ENCODE measurements around the gene RASGRP1.

RASGRP1 gene

DNA sequence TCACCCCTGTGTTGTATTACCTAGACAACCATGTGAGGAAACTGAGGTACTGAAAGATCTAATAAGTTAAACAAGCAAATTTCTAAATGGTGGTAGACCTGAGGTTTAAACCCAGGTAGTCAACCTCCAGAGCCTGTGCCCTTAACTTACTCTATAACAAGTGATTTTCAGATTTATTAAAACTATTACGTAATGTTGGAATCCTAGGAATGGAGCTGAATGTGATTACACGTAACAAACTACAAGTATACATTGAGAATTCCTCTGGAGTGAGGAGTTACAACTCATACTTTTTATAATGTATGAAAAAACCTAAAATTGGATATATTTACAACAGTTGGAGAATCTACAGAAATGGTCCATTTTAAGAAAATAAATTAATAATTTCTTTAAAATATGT is 92.6 kb downstream of the RASGRP1 start:
- H3K4me3 ChIP-seq, result no peak overlapping the region
- no peak overlapping the region for H3K27ac ChIP-seq
- no peaks in the 10 kb centered on the region for H3K27me3 ChIP-seq
- H3K4me1 ChIP-seq, result no peaks in the 10 kb centered on the region
- DNase-seq, result no peak
- no peaks in the 10 kb centered on the region for H3K9me3 ChIP-seq
- H3K36me3 ChIP-seq, result peaks cover 16 to 53% (median 28%) of the 10 kb centered on the region in 3 donors
- intact Hi-C loops (cut with DNase I; ENCODE audit: low total_unique reads), result loop anchor here (5.0 kb wide), 1 partner anchor 215 kb away; no protein-coding TSS in a partner anchor
- TF ChIP-seq CTCF (IDR thresholded peaks at IDR 0.05), result no peak

- no peak for DNase-seq
- Histone ChIP-seq H3K36me3 (peaks cover 11 to 44% (median 24%) of the 10 kb centered on the region in 3 donors), H3K4me3 (no peak overlapping the region), H3K9me3 (no peaks in the 10 kb centered on the region), H3K27me3 (no peaks in the 10 kb centered on the region), H3K4me1 (no peaks in the 10 kb centered on the region), H3K27ac (no peak overlapping the region)
- intact Hi-C loops (cut with DNase I; ENCODE audit: low total_unique reads), result loop anchor here (5.0 kb wide), 1 partner anchor 216 kb away; no protein-coding TSS in a partner anchor
- TF ChIP-seq CTCF (IDR thresholded peaks at IDR 0.05), result no peak
Measured at GRCh38 chr15:38470816-38471215, 93.8 kb downstream of the RASGRP1 start.

DNA sequence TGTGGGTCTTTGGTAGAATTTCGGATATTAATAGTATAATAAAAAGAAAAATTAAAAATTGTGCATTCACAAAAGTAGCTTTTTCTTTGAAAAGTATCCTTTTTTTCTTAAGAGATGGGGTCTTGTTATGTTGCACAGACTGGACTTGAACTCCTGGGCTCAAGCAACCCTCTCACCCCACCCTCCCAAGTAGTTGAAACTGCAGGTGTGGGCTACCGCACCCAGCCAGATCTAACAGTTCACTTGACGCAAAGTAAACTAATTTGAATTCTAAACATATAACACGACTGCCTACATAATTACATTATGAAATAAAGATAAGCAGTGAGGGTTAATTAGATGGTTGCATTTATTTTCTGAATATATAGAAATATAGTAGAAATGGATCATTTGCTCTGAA is 99.9 kb downstream of the RASGRP1 start:
- Histone ChIP-seq H3K9me3 (no peaks in the 10 kb centered on the region), H3K36me3 (peaks cover 0 to 9% (median 4%) of the 10 kb centered on the region in 3 donors), H3K4me1 (no peaks in the 10 kb centered on the region), H3K27me3 (no peaks in the 10 kb centered on the region), H3K4me3 (no peak overlapping the region), H3K27ac (no peak overlapping the region)
- no peak for DNase-seq
- TF ChIP-seq CTCF (IDR thresholded peaks at IDR 0.05), result no peak
- intact Hi-C loops (cut with DNase I; ENCODE audit: low total_unique reads), result no loop called here

GRCh38 chr15:38463893-38464292 is 100.7 kb downstream of the RASGRP1 start:
- H3K27ac ChIP-seq, result no peak overlapping the region
- no peaks in the 10 kb centered on the region for H3K27me3 ChIP-seq
- H3K4me3 ChIP-seq, result no peak overlapping the region
- TF ChIP-seq CTCF (IDR thresholded peaks at IDR 0.05), result no peak
- H3K4me1 ChIP-seq, result no peaks in the 10 kb centered on the region
- intact Hi-C loops (cut with DNase I; ENCODE audit: low total_unique reads), result no loop called here
- H3K9me3 ChIP-seq, result no peaks in the 10 kb centered on the region
- H3K36me3 ChIP-seq, result peaks cover 0 to 16% (median 4%) of the 10 kb centered on the region in 3 donors
- DNase-seq, result no peak

GRCh38 chr15:38461066-38461833 is 103.4 kb downstream of the RASGRP1 start:
- Histone ChIP-seq H3K4me3 (no peak overlapping the region), H3K9me3 (no peaks in the 10 kb centered on the region), H3K4me1 (peaks cover 0 to 4% (median 3%) of the 10 kb centered on the region in 4 donors), H3K27me3 (no peaks in the 10 kb centered on the region), H3K27ac (no peak overlapping the region), H3K36me3 (peaks cover 0 to 12% (median 0%) of the 10 kb centered on the region in 3 donors)
- intact Hi-C loops (cut with DNase I; ENCODE audit: low total_unique reads), result no loop called here
- DNase-seq, result no peak
- no peak for TF ChIP-seq CTCF (IDR thresholded peaks at IDR 0.05)
